Activated CD8-positive, alpha-beta T cell treated with anti-CD3 and anti-CD28 coated beads for 36 hours (primary cell): ENCODE data around the gene IQGAP1. TPM values are rescaled to one million over a fixed set of nuclear protein-coding genes. Genes with fewer than 3 reads are reported as not detected.
"Not testable (repeated sequence)": the region's sequence is repeated elsewhere in the genome, so short reads cannot be mapped to it uniquely, and the experiment has no call there.

Experiments used
- ATAC-seq: fragments of 200-7000 bp; cut with Tn5 transposase; one replicate; pipeline ENCODE4 v1.10.0; 2021; ENCODE audit warnings: mild to moderate bottlenecking, moderate library complexity
- CTCF ChIA-PET: fragments of 350-600 bp; sonication (Branson Sonifier 250); formaldehyde crosslinking; loops from one replicate; lab custom pipeline; 2021; ENCODE audit warnings: antibody characterized with exemption; lab: Charles Lee
- POLR2A ChIA-PET: fragments of 350-600 bp; sonication (Branson Sonifier 250); formaldehyde crosslinking; loops from one replicate; lab custom pipeline; 2021; ENCODE audit warnings: antibody characterized with exemption; lab: Charles Lee
- DNase-seq: peaks from one replicate; pipeline ENCODE4 v3.0.0-alpha.2; 2020
- H3K27ac Mint-ChIP-seq: one replicate; pipeline ENCODE4 v1.8.0; 2021; ENCODE audit warnings: mild to moderate bottlenecking, mixed read lengths
- H3K27me3 Mint-ChIP-seq: one replicate; pipeline ENCODE4 v1.8.0; 2021; ENCODE audit warnings: mixed read lengths
- H3K36me3 Mint-ChIP-seq: one replicate; pipeline ENCODE4 v1.8.0; 2021; ENCODE audit warnings: low read depth, mixed read lengths
- H3K4me1 Mint-ChIP-seq: one replicate; pipeline ENCODE4 v1.8.0; 2021; ENCODE audit warnings: low read depth, mixed read lengths
- H3K4me3 Mint-ChIP-seq: one replicate; pipeline ENCODE4 v1.8.0; 2021; ENCODE audit warnings: mild to moderate bottlenecking, moderate library complexity, mixed read lengths
- H3K9me3 Mint-ChIP-seq: one replicate; pipeline ENCODE4 v1.8.0; 2021; ENCODE audit warnings: mixed read lengths
- intact Hi-C: fragments of 100-400 bp; cut with micrococcal nuclease; formaldehyde crosslinking; loops from one replicate; pipeline ENCODE4 v1.10.0; 2022
- total RNA-seq, 2 experiments: library from RNA; stranded (reverse); gene quantifications; one replicate each; pipeline ENCODE4 v1.2.3, GENCODE V29; 2021
- TF ChIP-seq, protein P1 (sequence below): fragments of 200-600 bp; IDR thresholded peaks from one replicate; pipeline ENCODE4 v1.8.0; 2022; ENCODE audit warnings: antibody characterized with exemption, mild to moderate bottlenecking

IQGAP1 gene
- total RNA-seq, 2 experiments from 2014 or later: 148 to 155 TPM

- Mint-ChIP-seq H3K4me1 (peaks cover 7% of the 10 kb centered on the region), H3K4me3 (no peak overlapping the region), H3K27me3 (no peaks in the 10 kb centered on the region), H3K27ac (no peak overlapping the region), H3K36me3 (no peaks in the 10 kb centered on the region), H3K9me3 (no peaks in the 10 kb centered on the region)
- no peak for ATAC-seq
- DNase-seq: no peak
- intact Hi-C loops: no loop called here
- ChIA-PET POLR2A (no interaction called here), CTCF (interaction anchor here (0.9 to 1.3 kb wide), 3 partner anchors 33 to 118 kb away, joined by 3 read pairs; partner anchors contain the start of gene TTLL13)
- TF ChIP-seq, protein P1, sequence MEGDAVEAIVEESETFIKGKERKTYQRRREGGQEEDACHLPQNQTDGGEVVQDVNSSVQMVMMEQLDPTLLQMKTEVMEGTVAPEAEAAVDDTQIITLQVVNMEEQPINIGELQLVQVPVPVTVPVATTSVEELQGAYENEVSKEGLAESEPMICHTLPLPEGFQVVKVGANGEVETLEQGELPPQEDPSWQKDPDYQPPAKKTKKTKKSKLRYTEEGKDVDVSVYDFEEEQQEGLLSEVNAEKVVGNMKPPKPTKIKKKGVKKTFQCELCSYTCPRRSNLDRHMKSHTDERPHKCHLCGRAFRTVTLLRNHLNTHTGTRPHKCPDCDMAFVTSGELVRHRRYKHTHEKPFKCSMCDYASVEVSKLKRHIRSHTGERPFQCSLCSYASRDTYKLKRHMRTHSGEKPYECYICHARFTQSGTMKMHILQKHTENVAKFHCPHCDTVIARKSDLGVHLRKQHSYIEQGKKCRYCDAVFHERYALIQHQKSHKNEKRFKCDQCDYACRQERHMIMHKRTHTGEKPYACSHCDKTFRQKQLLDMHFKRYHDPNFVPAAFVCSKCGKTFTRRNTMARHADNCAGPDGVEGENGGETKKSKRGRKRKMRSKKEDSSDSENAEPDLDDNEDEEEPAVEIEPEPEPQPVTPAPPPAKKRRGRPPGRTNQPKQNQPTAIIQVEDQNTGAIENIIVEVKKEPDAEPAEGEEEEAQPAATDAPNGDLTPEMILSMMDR: no peak
These were observed 43.4 kb upstream of the IQGAP1 start for GRCh38 chr15:90344662-90345061.

DNA sequence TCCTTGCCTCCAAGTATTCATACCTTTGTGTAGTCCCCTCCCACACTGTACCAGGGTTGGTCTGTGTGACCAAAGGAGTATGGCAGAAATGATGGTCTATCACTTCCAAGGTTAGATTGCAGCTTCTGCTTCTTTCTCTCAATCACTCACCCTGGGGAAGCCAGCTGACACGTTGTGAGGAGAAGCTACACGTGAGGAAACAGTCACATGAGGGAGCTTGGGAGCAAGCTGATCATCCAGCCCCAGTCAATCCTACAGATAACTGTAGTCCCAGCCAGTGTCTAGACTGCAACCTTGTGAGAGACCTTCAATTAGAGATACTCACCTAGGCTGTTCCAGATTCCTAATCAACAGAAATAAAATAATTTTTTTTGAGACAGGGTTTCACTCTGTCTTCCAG lies 42.2 kb upstream of the IQGAP1 start:
- ChIA-PET CTCF (interaction anchor here (0.7 to 1.3 kb wide), 2 partner anchors 52 to 272 kb away, joined by 3 to 4 read pairs; no protein-coding TSS in a partner anchor), POLR2A (interaction anchor here (0.5 kb wide), 1 partner anchor 135 kb away, joined by 4 read pairs; no protein-coding TSS in a partner anchor)
- no peak for ATAC-seq
- H3K9me3 Mint-ChIP-seq: no peaks in the 10 kb centered on the region
- intact Hi-C loops: no loop called here
- no peak overlapping the region for H3K4me3 Mint-ChIP-seq
- no peaks in the 10 kb centered on the region for H3K36me3 Mint-ChIP-seq
- TF ChIP-seq, protein P1: no peak
- no peaks in the 10 kb centered on the region for H3K27me3 Mint-ChIP-seq
- H3K27ac Mint-ChIP-seq: no peak overlapping the region
- peaks cover 7% of the 10 kb centered on the region for H3K4me1 Mint-ChIP-seq
- DNase-seq: no peak

DNA sequence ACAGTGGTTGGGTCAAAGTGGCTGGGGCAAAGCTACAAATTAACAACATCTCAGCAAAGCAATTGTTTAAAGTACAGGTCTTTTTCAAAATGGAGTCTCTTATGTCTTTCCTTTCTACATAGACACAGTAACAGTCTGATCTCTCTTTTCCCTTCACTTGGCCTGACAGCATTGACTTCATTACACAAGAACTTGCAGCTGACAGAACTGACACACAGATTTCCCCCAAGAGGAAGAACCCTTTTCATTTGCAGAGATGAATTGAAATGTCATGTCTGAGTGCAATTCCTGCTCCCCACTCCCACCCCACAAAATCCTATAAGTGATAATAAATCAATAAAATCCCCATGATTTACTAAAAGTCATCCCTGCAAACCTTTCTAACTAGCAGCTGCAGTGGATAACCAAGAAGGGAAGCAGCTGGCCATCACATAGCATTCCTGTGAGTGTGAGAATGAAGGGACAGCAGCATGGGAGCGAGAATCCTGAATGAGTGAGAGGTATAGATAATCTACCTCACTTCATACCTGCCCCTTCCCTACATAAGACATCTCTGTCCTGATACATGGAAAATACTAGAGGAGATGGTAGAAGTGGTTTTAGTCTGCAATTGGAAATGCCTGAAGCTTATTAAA lies 40.5 kb upstream of the IQGAP1 start:
- DNase-seq, CTCF ChIA-PET, H3K27me3 Mint-ChIP-seq, H3K4me3 Mint-ChIP-seq, H3K4me1 Mint-ChIP-seq, intact Hi-C loops, POLR2A ChIA-PET, ATAC-seq, H3K36me3 Mint-ChIP-seq, H3K27ac Mint-ChIP-seq, H3K9me3 Mint-ChIP-seq: not testable (repeated sequence)

- ATAC-seq (no peak), DNase-seq (no peak)
- no peaks in the 10 kb centered on the region for H3K27me3 Mint-ChIP-seq
- H3K4me3 Mint-ChIP-seq: no peak overlapping the region
- TF ChIP-seq, protein P1: no peak
- intact Hi-C loops: no loop called here
- no peaks in the 10 kb centered on the region for H3K9me3 Mint-ChIP-seq
- CTCF ChIA-PET: no interaction called here
- POLR2A ChIA-PET: no interaction called here
- H3K4me1 Mint-ChIP-seq: peaks cover 3% of the 10 kb centered on the region
- H3K36me3 Mint-ChIP-seq: no peaks in the 10 kb centered on the region
- H3K27ac Mint-ChIP-seq: no peak overlapping the region
These were observed 39.6 kb upstream of the IQGAP1 start for GRCh38 chr15:90348456-90348855.

GRCh38 chr15:90349072-90349471 lies 39.0 kb upstream of the IQGAP1 start:
- peaks cover 2% of the 10 kb centered on the region for H3K4me1 Mint-ChIP-seq
- no peaks in the 10 kb centered on the region for H3K9me3 Mint-ChIP-seq
- DNase-seq (no peak), ATAC-seq (no peak)
- ChIA-PET POLR2A (no interaction called here), CTCF (no interaction called here)
- H3K4me3 Mint-ChIP-seq: no peak overlapping the region
- no peak overlapping the region for H3K27ac Mint-ChIP-seq
- TF ChIP-seq, protein P1: no peak
- H3K27me3 Mint-ChIP-seq: no peaks in the 10 kb centered on the region
- intact Hi-C loops: no loop called here
- no peaks in the 10 kb centered on the region for H3K36me3 Mint-ChIP-seq
